ENCODE results near the gene ZFYVE1. TPM values are rescaled to one million over a fixed set of nuclear protein-coding genes. Genes with fewer than 3 reads are reported as not detected.
"Not testable (repeated sequence)": the region's sequence is repeated elsewhere in the genome, so short reads cannot be mapped to it uniquely, and the experiment has no call there.

ZFYVE1 gene
- total RNA-seq, 2 experiments from 2014 or later: 11.5 to 14.3 TPM

DNA sequence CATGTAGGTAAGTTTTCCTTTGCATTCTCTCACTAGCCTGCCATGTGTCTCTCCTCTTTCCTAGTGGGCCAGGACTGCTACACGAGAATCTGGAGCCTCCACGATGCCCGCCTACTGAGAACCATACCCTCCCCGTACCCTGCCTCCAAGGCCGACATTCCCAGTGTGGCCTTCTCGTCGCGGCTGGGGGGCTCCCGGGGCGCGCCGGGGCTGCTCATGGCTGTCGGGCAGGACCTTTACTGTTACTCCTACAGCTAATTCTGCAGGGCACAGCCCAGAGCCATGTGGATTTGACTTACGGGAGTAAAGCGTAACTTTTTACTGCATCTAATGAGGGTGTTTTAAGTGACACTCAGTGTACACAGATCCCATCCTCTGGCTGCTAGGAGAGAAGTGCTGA, 68.4 kb downstream of the ZFYVE1 start:
- no peak for DNase-seq (ENCODE audit: low spot score)
- Histone ChIP-seq H3K4me3 (ENCODE audit: low read depth, low read length, poor library complexity, severe bottlenecking) (no peak overlapping the region), H3K4me2 (ENCODE audit: low read length) (no peak overlapping the region), H3K36me3 (ENCODE audit: insufficient read depth, low read length) (peaks cover 78% of the 10 kb centered on the region), H3K9me2 (ENCODE audit: insufficient read depth, low read length) (no peaks in the 10 kb centered on the region), H3K79me2 (ENCODE audit: insufficient read depth, low read depth, low read length) (no peaks in the 10 kb centered on the region), H2AFZ (ENCODE audit: low read length) (no peak overlapping the region), H3K9me3 (ENCODE audit: low read length) (no peaks in the 10 kb centered on the region), H3K4me1 (ENCODE audit: insufficient read depth, low read length, poor library complexity, severe bottlenecking) (no peaks in the 10 kb centered on the region), H4K20me1 (ENCODE audit: insufficient read depth, low read length) (no peaks in the 10 kb centered on the region), H3K27ac (ENCODE audit: low read depth, low read length, poor library complexity, severe bottlenecking) (no peak overlapping the region)
- ChIA-PET POLR2A (interaction anchor here (0.6 kb wide), 1 partner anchor 31 kb away, joined by 4 read pairs; no protein-coding TSS in a partner anchor), CTCF (ENCODE audit: unreplicated experiment) (no interaction called here)
- intact Hi-C loops (cut with micrococcal nuclease; ENCODE audit: unreplicated experiment): no loop called here
- no TSS peak for BruUV-seq (replicated peaks)
- TF ChIP-seq CTCF (conservative IDR thresholded peaks at IDR 0.05; ENCODE audit: low read length) (no peak), EZH2phosphoT487 (IDR thresholded peaks at IDR 0.05; ENCODE audit: borderline replicate concordance, low read depth, low read length) (no peak)

GRCh38 chr14:72957213-72957612, 69.7 kb downstream of the ZFYVE1 start:
- Histone ChIP-seq H3K79me2 (ENCODE audit: insufficient read depth, low read depth, low read length) (no peaks in the 10 kb centered on the region), H4K20me1 (ENCODE audit: insufficient read depth, low read length) (no peaks in the 10 kb centered on the region), H3K36me3 (ENCODE audit: insufficient read depth, low read length) (peaks cover 77% of the 10 kb centered on the region), H3K27ac (ENCODE audit: low read depth, low read length, poor library complexity, severe bottlenecking) (no peak overlapping the region), H2AFZ (ENCODE audit: low read length) (no peak overlapping the region), H3K9me3 (ENCODE audit: low read length) (no peaks in the 10 kb centered on the region), H3K4me1 (ENCODE audit: insufficient read depth, low read length, poor library complexity, severe bottlenecking) (no peaks in the 10 kb centered on the region), H3K4me2 (ENCODE audit: low read length) (no peak overlapping the region), H3K4me3 (ENCODE audit: low read depth, low read length, poor library complexity, severe bottlenecking) (no peak overlapping the region), H3K9me2 (ENCODE audit: insufficient read depth, low read length) (no peaks in the 10 kb centered on the region)
- no peak for DNase-seq (ENCODE audit: low spot score)
- intact Hi-C loops (cut with micrococcal nuclease; ENCODE audit: unreplicated experiment): no loop called here
- ChIA-PET POLR2A (no interaction called here), CTCF (ENCODE audit: unreplicated experiment) (no interaction called here)
- BruUV-seq (replicated peaks): no TSS peak
- TF ChIP-seq CTCF (conservative IDR thresholded peaks at IDR 0.05; ENCODE audit: low read length) (no peak), EZH2phosphoT487 (IDR thresholded peaks at IDR 0.05; ENCODE audit: borderline replicate concordance, low read depth, low read length) (no peak)

DNA sequence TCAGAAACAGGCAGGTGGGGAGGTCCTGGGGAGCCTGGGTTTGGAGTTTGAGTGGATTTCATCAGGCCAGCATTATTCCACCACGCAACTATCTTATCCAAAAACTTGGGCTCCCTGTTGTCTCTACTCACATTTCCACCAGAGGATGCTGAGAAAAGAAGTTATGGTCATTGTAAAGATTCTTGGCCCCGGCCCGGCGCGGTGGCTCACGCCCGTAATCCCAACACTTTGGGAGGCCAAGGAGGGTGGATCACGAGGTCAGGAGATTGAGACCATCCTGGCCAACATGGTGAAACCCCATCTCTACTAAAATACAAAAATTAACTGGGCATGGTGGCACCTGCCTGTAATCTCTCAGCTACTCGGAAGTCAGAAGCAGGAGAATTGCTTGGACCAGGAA, 70.2 kb downstream of the ZFYVE1 start:
- peaks cover 76% of the 10 kb centered on the region for H3K36me3 ChIP-seq (ENCODE audit: insufficient read depth, low read length)
- BruUV-seq (replicated peaks); DNase-seq (ENCODE audit: low spot score); H4K20me1 ChIP-seq (ENCODE audit: insufficient read depth, low read length); H3K9me3 ChIP-seq (ENCODE audit: low read length); POLR2A ChIA-PET; H3K4me1 ChIP-seq (ENCODE audit: insufficient read depth, low read length, poor library complexity, severe bottlenecking); intact Hi-C loops (cut with micrococcal nuclease; ENCODE audit: unreplicated experiment); H2AFZ ChIP-seq (ENCODE audit: low read length); H3K9me2 ChIP-seq (ENCODE audit: insufficient read depth, low read length); CTCF ChIA-PET (ENCODE audit: unreplicated experiment); H3K4me2 ChIP-seq (ENCODE audit: low read length); H3K4me3 ChIP-seq (ENCODE audit: low read depth, low read length, poor library complexity, severe bottlenecking); H3K79me2 ChIP-seq (ENCODE audit: insufficient read depth, low read depth, low read length); H3K27ac ChIP-seq (ENCODE audit: low read depth, low read length, poor library complexity, severe bottlenecking): not testable (repeated sequence)

All from OCI-LY7 (cell line).